GM19240 (cell line): ENCODE results near the gene TAF3.
"Not testable (repeated sequence)": the region's sequence is repeated elsewhere in the genome, so short reads cannot be mapped to it uniquely, and the experiment has no call there.

Source experiments
- DNase-seq: peaks from one replicate; pipeline ENCODE4 v3.0.0; 2011; ENCODE audit warnings: low spot score; ENCODE audit not compliant: insufficient read length

The TAF3 gene

DNA sequence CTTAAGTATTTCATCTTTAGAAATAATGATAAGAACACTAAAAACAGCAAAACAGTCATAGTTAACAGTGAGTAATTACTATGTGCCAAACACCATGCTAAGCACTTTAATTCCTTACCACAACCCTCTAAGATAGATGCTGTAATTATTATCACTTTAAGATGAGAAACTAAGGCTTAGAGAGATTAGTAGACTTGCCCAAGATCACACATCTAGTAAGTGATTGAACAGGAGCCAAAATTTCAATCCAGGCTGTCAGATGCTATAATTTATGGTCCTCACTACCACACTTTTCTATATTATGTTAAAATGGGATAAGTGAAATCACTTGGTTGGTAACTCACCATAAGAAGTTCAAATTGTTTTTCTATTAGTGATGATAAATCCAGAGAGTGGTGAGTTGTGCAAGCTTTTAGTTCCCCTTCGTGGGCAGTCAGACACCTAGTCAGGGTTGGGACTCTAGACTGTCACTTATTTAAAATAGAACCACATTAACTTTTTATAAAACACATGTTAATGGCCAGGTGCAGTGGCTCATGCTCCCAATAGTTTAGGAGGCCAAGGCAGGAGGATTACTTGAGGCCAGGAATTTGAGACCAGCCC lies 150.3 kb downstream of the TAF3 start:
- DNase-seq, result no peak

DNA sequence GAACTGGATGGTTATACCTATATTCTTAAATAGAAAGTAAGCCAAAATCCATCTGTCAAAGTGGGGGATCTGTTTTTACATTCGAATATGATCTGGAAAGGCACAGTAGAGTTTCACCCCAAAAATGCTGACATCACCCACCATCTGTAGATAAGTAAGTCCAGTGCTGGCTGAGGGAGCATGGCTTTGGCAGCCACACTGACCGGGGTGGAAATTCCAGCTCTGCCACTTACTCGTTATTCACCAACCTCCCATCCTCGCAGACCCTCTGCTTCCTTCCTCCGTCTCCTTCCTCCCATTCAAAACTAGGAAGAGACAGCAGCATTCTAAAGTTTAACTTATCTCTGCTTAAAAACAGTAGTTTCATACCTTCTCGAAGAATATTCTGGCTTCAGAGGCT lies 151.3 kb downstream of the TAF3 start:
- DNase-seq, result no peak

DNA sequence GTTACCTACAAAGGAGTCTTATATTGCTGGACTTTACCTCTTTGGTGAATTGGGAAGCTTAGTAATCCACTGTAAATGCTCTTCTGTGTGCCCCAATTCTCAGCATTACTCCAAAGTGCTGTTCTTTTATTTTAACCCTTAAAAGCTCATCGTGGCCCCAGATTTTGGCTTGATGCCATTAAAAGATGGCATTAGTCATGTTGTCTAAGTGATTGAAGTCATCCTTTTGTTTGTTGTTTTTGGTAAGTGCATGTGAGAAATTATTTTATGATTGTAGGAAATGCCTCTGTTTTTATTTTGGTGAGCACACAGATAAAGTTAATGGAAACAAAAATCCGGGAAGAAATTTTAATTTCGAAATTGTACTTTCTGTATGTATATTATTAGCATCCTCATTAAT lies 153.6 kb downstream of the TAF3 start:
- no peak for DNase-seq

DNA sequence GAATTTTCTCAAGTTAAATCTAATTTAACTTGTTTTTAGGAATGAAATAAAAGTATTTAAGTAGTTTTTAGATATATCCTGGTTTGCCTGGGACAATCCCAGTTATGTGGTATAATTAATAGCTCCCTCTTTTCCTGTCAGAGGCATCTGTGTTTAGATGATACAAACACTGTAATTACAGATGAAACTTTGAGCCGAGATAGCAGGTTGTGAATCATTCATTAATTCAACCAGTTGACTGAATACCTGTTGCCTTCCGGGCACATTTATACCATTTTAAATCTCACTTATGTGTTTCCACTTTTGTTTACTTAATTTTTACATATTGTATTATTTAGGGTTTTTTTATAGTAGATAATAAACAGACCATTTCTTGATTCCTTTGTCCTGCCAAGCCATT lies 154.1 kb downstream of the TAF3 start:
- no peak for DNase-seq

DNA sequence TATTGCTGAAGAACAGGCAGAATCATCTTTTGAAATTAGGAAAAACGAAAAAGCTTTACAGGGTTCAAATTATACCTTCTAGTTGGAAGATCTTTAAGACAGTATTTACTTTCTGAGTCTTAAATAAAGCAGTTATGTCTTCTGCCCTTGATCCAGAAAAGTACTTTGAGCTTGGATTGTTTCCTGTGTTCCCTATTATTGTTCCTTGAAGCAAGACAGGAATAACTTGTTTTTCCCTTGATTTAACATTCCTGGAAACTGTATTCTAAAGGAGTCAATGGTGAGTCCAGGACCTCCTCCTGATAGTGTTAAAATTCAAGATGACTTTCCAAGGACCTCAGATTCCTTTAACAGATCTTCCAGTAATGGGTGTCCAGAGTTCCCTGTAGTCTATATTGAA lies 161.9 kb downstream of the TAF3 start:
- no peak for DNase-seq

DNA sequence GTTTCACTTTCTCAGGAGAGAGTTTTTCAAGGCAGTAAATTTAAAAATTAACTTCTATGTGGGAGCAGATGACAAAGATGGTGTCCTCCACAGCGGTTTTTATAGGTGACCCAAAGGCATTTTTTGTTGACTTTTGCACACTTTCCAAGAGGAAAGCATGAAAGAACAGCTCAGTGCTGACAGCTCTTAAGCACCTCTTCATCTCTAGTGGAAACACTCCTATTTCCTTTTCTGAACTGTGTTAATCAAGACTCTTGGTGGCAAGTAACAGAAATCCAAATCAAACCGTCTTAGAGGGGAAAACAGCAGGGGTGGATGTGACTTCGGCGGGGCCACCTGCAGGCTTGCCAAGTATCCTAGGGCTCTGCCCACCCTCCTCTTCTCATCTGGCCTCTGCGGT lies 164.4 kb downstream of the TAF3 start:
- DNase-seq, result no peak

DNA sequence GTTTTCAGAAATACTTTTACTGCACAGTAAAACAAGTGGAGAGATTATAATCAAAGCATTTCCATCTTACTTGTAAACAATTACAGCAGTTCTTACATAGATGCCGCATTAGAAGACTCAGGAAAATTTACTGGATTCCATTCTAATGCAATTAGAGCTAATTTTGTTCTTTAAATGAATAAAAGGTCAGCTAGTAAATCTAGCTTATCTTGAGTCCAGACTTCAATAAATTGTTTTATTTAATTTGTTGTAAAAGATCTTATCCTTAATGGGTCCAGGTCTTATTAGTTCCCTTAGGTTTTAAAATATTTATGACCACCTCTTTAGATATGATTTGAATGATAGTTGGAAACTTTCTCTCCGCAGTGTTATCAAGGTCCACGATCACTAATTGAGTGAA lies 166.0 kb downstream of the TAF3 start:
- DNase-seq, result no peak

DNA sequence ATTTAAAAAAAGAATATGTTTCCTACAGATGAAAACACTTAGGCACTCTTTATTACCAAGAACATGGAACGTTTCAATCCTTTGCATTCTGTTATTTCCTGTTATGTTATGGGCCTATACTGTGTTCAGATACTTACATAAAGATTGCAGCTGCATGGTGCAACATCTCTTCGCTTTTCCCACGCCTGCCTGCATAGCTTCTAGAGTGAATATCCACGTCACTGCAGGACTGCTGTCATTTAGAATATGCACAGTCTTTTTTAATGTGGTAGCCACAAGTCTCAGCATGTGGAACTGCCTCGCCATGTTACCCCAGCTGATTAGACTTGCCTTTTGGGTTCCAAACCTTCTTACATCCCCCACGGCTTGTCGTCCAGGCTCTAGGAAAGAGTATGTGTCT lies 166.6 kb downstream of the TAF3 start:
- DNase-seq, result no peak

DNA sequence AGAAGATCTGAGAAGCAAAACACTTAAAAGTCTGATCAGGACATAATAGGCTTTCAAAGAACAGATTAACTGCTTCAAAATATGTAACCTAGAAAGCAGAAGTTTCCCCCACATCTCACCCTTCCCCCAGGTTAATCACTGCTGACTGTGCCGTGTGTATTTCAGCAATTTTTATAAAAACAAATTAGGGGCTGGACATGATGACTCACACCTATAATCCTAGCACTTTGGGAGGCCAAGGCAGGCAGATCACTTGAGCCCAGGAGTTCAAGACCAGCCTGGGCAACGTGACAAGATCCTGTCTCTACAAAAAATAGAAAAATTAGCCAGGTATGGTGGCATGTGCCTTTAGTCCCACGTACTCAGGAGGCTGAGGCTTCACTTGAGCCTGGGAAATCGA lies 168.5 kb downstream of the TAF3 start:
- no peak for DNase-seq

DNA sequence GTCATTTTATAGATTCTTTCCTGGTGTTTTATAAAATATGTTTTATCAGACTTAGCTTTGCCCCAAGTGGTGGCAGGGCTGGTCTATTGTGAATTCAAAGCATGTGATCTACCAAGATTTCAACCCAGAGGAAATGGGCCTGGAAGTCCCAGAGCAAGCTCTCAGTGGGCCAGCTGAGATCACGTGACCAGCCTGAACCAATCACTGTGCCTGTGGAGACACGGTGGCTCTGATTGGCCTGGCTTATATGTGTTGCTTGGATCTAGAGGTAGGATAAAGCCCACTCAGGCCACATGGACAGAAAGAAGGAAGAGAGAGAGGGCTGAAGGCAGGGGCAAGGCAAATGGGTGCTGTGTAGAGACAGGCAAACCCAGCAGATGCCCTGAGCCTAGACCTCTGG lies 170.7 kb downstream of the TAF3 start:
- no peak for DNase-seq

DNA sequence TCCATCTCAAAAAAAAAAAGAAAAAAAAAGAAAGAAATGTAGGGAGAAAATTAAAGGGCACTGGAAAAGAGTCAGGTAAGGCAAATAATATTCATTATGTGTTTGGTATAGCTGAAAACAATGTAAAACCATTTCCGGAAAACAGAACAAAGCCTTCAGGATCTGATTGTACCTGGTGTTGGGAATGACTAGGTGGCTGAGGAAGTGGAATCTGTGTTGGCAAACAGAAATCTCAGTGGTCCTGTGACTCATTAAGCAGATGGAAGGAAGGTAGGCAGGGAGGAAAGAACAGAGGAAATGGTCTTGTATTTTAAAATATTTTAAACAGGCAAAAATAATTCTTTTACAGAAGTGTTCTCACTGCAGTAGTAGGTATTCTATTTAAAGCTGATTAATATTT lies 180.5 kb downstream of the TAF3 start:
- no peak for DNase-seq

DNA sequence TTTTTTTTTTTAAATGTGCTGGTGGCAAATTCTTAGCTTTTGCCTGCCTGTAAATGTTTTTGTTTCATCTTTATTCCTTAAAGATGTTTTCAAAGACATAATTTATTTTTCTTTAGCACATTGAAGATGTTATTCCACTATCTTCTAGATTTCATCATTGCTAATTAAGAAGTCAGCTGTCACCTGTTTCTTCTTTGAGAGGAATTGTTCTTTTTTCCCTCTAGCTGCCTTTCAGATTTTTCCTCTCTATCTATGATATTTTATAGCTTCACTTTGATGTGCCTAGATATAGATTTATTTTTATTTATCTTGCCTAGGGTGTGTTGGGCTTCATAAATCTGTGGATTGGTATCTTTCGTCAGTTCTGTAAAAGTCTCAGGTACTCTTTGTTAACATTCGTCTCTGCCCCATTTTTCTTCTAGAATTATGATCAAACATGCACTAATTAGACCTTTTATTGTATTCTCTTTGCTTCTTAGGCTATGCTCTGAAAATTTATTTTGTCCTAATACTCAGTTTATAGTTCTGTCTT lies 186.2 kb downstream of the TAF3 start:
- no peak for DNase-seq

DNA sequence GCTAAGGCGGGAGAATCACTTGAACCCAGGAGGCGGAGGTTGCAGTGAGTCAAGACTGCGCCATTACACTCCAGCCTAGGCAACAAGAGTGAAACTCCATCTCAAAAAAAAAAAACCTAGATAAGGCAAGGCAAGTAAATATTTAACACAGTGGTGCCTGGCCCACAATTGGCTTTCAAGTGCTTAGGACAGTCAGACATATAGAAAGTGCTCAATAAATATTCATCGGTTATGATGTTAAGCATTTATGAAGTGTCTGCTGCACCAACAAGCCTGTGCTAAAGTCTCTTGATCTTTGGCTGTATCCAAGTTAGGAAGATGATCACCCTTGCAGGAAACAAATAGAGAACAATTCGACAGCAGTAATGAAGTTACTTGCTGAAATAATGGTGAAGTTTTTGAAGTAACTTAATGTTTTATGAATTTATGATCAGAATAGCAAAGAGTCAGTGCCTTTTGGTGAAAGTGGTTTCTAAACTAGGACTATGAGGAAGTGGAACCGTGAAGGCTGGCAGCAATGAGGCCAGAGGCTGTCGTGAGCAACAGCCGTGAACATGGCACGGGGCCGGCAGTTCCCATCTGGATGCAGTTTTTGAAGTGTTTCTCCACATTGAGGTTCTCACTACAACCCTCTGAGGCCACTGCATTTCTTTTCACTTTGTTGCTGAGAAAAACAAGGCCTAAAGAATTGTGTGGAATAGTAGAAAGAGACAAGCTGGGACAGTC lies 188.1 kb downstream of the TAF3 start:
- no peak for DNase-seq

DNA sequence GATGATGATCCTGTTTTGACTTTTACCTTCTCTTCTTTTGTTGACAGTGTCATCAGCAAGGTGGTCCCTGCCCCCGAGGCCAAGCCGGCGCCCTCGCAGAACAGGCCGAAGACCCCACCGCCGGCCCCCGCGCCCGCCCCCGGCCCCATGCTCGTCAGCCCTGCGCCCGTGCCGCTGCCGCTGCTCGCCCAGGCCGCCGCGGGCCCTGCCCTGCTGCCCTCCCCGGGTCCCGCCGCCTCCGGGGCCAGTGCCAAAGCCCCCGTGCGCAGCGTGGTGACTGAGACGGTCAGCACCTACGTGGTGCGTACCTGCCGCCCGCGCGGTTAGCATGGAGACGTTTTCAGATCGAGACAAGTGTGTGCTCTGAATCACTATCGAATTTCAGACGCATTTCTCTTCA lies 190.7 kb downstream of the TAF3 start:
- no peak for DNase-seq

DNA sequence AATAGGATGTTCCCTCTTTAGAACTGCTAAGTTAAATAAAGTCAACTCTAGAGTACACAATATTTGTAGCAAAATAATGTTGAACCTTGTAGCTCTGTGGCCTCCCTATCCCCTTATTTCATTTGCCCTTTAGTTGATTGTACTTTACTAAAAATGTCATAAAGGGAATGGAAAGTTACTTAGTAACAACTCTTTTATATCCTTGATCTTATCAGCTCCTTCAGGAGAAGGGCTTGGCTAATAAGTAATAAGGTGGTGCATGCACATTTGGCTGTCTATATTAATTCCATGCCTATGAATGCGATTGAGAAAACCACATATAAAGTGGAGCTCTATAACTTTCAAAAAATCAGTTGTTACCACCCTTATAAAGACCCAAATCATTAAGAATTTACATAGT lies 194.7 kb downstream of the TAF3 start:
- DNase-seq, result no peak

DNA sequence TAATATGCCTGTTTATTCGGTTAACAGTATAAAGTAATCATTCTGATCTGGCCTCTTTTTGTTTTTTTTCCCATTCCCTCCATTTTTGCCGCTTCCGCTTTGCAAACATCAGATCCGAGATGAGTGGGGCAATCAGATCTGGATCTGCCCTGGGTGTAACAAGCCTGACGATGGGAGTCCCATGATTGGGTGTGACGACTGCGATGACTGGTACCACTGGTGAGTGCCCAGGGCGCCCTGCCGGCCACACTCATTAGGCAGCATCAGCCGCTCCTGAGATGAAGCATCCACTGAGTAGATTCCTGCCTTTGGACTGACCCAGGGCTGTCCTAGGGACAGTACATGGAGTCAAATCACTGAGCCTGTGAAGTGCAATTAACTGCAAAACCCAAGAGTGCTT lies 195.3 kb downstream of the TAF3 start:
- DNase-seq, result no peak

DNA sequence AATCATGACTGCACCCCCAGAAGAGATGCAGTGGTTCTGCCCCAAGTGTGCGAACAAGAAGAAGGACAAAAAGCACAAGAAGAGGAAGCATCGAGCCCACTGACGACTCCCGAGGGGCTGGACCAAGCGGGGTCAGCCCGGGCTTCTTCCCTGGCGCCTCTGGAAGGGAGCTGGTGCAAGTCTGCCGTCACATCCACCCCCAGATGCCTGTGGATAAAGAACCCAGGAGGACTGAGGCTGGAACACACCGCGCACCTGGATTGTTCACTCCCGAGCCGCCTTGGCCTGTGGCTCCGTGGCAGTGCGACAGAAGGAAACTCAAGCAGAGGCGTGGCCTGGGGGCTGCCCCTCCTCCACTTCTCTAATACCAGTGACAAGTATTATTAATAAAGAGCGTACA lies 196.3 kb downstream of the TAF3 start:
- DNase-seq, result no peak

DNA sequence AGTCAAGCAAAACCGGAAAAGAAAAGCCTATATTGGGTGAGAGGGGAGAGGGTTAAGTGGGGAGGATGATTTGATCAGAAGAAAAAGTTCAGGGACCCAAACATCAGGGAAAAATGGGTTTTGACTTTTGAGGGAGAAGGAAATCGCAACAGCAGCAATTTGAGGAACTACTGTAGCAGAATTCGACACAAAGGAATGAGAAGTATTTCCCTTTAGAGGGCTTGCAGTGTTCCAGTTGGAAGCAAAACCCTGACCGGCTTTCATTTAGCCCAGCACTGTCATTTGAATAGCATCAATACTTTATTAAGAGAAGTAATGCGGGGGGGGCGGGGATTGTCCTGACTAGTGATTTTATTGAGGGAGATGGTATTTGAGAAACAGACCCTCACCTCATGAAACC lies 199.0 kb downstream of the TAF3 start:
- no peak for DNase-seq

DNA sequence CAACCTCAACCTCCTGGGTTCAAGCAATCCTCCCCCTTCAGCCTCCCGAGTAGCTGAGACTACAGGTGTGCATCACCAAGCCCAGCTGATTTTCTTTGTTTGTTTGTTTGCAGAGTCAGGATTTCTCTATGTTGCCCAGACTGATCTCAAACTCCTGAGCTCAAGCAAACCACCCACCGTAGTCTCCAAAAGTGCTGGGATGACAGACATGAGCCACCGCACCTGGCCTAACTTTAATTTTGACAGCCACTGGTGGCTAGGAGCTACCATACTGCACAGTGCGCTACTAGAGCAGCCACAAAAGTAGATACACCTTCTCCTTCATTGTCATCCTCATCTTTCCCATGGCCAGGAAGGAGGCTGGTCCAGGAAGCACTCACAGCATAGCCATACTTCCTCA lies 205.0 kb downstream of the TAF3 start:
- DNase-seq, result no peak

DNA sequence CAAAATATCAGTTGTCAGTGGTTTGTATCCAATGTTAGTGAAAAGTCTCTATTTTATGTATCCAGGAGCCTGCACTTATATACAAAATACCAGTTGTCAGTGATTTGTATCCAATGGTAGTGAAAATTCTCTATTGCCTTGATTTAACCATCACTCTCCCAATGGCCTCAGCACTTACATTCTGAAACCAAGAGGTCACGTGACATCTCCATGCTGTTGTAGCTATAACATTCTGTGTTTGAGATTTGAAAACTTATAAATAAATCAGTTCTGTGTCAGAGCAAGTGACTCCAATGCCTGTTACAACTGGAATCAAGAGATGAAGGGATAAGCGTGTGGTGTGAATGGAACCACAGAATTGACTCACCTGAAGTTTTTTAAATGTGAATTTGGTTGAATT lies 205.5 kb downstream of the TAF3 start:
- no peak for DNase-seq

DNA sequence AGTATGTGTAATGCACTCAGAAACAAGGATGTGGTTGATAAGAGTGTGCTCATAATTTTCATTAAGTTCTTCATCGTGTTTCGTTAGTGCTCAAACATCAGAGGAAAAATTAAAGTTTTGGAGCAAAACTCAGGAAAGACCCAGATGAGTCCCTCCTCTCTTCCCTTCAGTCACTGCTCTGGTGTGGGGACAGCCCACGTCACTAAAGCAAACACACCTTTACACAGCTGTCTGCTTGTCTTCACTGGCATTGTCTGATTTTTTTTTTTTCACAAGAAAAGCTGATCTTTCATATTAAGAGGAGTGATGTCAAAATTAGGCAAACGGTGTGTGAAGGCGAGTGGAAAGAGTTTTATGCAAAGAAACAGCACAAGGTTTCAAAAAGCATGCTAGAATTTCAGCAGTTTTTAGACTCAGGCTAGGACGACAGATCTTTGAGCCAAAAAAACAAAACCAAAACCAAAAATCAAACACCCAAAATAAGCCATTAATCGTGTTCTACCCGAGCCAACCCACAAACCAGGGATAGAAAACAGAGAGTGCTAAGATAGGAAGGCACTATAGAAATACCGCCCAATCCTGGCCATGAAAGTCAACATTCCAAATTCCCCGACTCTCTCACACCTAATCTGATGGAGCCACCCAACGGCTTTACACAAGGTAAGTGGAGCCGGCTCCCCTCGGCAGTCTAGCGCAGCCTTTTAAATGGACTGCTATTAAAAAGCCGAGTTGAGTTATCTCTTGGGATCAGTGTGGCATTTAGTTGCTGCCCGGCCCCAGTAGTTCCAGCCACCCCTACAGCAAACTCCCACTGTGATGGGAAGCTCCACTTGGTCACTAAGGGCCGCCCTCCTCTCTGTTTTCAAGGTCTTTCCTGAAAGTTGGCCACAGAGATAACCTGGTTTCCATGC lies 208.3 kb downstream of the TAF3 start:
- no peak for DNase-seq

DNA sequence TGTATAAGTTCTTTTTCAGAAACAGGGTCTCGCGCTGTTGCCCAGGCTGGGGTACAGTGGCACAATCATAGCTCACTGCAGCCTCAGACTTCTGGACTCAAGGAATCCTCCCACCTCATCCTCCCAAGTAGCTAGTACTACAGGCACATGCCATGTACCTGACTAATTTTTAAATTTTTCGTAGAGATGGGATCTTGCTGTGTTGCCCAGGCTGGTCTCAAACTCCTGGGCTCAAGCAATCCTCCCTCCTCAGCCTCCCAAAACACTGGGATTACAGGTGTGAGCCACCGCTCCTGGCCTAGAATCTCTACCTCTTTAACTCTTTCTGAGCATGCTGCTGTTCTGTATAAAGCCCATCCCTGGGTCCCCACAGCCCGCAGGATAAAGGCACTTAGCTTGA lies 212.9 kb downstream of the TAF3 start:
- not testable (repeated sequence) for DNase-seq
